ENCODE data around the gene ESRRG. TPM values are rescaled to one million over a fixed set of nuclear protein-coding genes. Genes with fewer than 3 reads are reported as not detected.

Gene ESRRG
- total and polyA plus RNA-seq, 2 donors (not counting 3 experiments of a cell fraction or from before 2014, with no cell fraction given), result not detected

- no peaks in the 10 kb centered on the region for H3K4me1 ChIP-seq (ENCODE audit: control insufficient read depth, extremely low read depth, insufficient read depth, low read length)
- ChIA-PET CTCF (no interaction called here), POLR2A (no interaction called here)
- no peak overlapping the region for H3K27ac ChIP-seq (ENCODE audit: insufficient read depth, low read depth, low read length)
- H3K9me1 ChIP-seq (replicated peaks; ENCODE audit: control insufficient read depth, extremely low read depth, insufficient read depth, low read length), result no peaks in the 10 kb centered on the region
- H3K4me2 ChIP-seq (ENCODE audit: insufficient read depth, low read length), result no peak overlapping the region
- no peak for DNase-seq (ENCODE audit: low read depth, low spot score)
- H2AFZ ChIP-seq (ENCODE audit: low read depth, low read length), result no peak overlapping the region
- intact Hi-C loops (cut with micrococcal nuclease), result no loop called here
- no TSS peak for BruUV-seq (replicated peaks)
- peaks cover 2% of the 10 kb centered on the region for H3K9me3 ChIP-seq (replicated peaks; ENCODE audit: control insufficient read depth, insufficient read depth, low read length)
- H3K79me2 ChIP-seq (ENCODE audit: control insufficient read depth, insufficient read depth, low read length), result no peaks in the 10 kb centered on the region
- no peaks in the 10 kb centered on the region for H3K36me3 ChIP-seq (ENCODE audit: control insufficient read depth in 2 of 2, extremely low read depth in 1 of 2, insufficient read depth in 2 of 2, low read length in 2 of 2)
- no peaks in the 10 kb centered on the region for H3K27me3 ChIP-seq (ENCODE audit: control insufficient read depth in 2 of 2, insufficient read depth in 2 of 2, low read length in 2 of 2)
- no peak for FAIRE-seq
- no peak overlapping the region for H3K9ac ChIP-seq (replicated peaks; ENCODE audit: extremely low read depth, insufficient read depth, low read length)
- H4K20me1 ChIP-seq (replicated peaks; ENCODE audit: control insufficient read depth, extremely low read depth, insufficient read depth, low read length), result no peaks in the 10 kb centered on the region
- TF ChIP-seq GATA2 (IDR thresholded peaks at IDR 0.05; ENCODE audit: insufficient read depth, insufficient read length, low read depth, low read length) (no peak), JUN (IDR thresholded peaks at IDR 0.05; ENCODE audit: borderline replicate concordance, insufficient read depth, insufficient read length, low read depth) (no peak), EZH2 (IDR thresholded peaks at IDR 0.05; ENCODE audit: borderline replicate concordance, low read depth, low read length, severe bottlenecking) (no peak), CTCF (IDR thresholded peaks at IDR 0.05; ENCODE audit: extremely low read depth in 1 of 2, insufficient read depth in 1 of 2, low read depth in 1 of 2, low read length in 2 of 2) (no peak), POLR2AphosphoS5 (IDR thresholded peaks at IDR 0.05; ENCODE audit: insufficient read depth, low read depth, low read length) (no peak), FOS (IDR thresholded peaks at IDR 0.05; ENCODE audit: borderline replicate concordance, insufficient read depth, low read length) (no peak), MYC (IDR thresholded peaks at IDR 0.05; ENCODE audit: low read depth, low read length) (no peak), POLR2A (IDR thresholded peaks at IDR 0.05; ENCODE audit: low read depth, low read length) (no peak), MAX (IDR thresholded peaks at IDR 0.05; ENCODE audit: insufficient read depth, insufficient read length) (no peak)
- H3K4me3 ChIP-seq (replicated peaks in 1 of 3; ENCODE audit: insufficient read depth in 1 of 3, low read depth in 1 of 3, low read length in 3 of 3), result no peak overlapping the region
- dilution Hi-C loops (cut with MboI; ENCODE audit: extremely low pct_ligation_motif_present, low sequenced_read_pairs), result no loop called here
These were observed 181.0 kb downstream of the ESRRG start for GRCh38 chr1:216542263-216542662.
